GM19328 (cell line): ENCODE measurements around the gene EHD4.

Source experiments
- ATAC-seq: cut with Tn5 transposase; IDR thresholded peaks from one replicate; pipeline ENCODE4 v1.9.1; 2021; ENCODE audit warnings: mild to moderate bottlenecking, moderate library complexity; ENCODE audit not compliant: unreplicated experiment

EHD4 gene

DNA sequence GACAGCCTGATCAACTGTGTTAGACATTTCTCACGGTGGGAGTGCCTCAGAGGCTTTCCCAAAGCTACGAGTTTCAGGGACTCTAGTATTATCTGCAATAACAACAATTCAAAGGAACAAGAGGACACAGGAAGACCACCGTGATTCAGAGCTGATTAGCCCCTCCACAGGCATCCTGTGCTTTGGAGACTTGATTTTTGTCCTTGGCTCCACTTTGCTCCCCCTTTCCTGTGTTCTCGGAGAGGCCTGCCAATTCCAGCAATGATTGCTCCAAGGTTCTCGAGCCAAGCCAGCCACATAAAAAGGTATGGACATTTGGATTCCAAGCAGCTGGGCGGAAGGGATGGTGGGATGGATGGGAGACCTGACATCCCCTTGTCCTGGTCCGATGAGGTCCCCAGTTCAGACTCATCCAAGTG, 14.3 kb downstream of the EHD4 start:
- no peak for ATAC-seq

DNA sequence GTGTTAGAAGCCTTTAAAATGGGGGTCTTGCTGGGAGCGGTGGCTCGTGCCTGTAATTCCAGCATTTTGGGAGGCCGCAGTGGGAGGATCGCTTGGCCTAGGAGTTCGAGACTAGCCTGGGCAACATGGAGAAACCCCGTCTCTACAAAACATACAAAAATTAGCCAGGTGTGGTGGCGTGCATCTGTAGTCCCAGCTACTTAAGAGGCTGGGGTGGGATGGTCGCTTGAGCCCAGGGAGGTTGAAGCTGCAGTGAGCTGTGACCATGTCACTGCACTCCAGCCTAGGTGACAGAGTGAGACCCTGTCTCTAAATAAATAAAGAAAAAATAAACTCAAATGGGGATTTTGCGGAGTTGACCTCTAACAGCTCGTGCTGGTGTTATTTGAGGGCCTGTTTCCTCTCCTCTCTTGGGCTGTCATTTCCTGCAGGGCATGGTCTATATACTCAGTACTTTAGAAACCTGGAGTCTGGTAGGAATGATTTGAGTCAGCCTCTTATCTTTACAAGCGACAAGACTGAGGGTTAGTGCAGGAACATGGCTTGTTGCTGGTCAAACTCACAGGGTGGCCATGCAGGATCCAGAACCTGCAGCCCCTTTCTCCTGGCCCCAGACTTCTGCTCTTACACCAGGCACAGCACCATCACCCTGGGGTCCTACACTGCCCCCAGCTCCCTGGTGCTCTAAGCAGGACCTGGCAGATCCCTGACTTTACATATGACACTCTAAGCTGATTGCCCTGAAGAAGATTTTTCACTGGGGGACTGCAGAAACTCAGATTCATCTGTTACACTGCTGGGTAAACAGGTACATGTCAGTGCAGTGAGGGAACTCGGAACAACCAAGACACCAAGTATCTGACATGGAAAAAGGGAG, 15.1 kb downstream of the EHD4 start:
- ATAC-seq, result no peak

DNA sequence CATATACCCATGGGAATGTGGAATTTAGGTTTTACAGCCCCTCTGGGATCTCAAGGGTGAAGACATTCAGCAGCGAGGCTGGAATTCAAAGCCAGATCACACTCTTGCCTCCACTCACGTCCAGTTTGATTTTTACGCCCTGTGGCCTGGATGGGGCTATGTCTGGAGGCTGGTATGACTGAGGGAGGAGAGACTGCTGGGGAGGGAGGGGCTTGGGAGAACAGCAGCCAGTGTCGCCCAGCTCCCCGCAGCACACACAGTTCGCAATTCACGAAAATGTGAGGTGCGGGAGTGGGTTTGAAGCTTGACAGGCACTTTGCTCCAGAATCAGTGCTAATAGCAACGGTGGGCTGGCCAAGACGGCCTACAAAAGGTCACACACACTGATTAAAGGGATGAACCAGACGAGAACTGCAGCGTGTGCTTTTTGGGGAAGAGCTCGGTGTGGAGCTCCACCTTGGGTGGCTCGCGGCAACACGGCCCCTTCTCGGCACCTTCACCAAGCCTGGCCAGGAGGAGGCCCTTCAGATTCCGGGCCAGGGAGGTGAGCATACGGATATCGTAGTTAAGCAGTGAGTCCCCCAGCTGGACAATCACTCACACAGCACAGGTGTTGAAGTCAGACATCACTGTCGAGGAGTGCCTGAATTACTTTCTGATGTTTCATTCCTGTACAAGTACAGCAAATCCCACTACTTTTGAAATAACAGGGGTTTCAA, 16.4 kb downstream of the EHD4 start:
- ATAC-seq, result no peak

- no peak for ATAC-seq
Observed at GRCh38 chr15:41955100-41955499, 17.3 kb downstream of the EHD4 start.

GRCh38 chr15:41954036-41954435, 18.3 kb downstream of the EHD4 start:
- ATAC-seq, result no peak

DNA sequence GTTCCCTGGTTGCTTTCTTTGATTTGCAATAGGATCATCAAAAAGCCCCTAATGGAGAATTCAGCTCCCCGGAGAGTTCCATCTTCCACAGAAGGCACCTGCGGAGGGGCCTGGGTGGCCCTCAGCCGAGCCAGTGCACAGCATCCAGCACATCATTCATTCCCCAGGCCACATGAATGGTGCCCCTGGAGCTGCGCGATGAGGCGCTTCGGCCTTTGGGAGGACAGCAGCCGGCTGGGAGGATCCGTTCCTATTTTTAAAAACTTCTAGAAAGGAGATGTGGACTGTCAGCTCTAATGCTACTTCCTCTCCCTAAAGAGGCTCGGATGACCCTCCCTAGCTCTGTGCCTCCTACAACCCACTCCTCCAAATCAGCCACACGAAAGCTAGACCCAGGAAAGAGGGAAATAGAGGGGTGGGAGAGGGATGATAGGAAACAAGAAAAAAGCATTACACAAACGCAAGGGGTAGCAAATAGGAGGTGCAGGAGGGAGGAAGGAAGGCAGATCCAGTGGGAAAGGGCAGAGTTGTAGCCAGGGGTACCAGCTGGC, 20.3 kb downstream of the EHD4 start:
- ATAC-seq, result no peak

- no peak for ATAC-seq
Observed at GRCh38 chr15:41951571-41951970, 20.8 kb downstream of the EHD4 start.

GRCh38 chr15:41950489-41950888, 21.9 kb downstream of the EHD4 start:
- ATAC-seq, result no peak

DNA sequence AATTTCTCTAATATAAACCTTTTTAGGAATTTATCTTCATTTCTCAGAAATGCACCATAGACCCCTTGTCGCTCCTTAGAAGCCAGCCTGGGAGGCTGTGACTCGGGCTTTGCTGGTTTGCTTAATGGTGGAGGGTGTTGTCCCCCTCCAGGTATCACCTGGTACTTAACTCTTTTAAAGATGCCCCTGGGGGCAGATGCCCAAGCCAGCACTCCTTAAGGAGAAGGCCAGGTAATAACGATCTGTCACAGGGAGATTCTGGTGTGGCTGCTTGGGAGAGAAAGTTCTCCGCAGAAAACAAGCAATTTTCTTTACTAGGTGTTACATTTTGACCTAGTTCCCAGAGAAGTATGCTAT, 22.3 kb downstream of the EHD4 start:
- no peak for ATAC-seq

GRCh38 chr15:41949401-41950126, 22.8 kb downstream of the EHD4 start:
- no peak for ATAC-seq

DNA sequence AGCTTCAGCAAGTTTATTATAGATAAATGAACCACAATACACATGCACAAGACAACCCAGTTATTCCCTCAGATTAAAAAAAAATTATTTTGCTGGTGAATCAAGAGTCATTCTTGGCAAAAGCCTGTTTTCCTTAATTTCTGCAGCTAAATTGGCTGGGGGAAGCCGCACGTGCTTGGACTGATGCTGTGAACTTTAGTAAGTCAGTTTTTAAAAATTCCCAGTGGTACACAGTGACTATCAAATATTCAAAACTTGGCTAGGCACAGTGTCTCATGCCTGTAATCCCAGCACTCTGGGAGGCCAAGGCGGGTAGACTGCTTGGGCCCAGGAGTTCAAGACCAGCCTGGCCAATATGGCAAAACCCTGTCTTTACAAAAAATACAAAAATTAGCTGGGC, 23.9 kb downstream of the EHD4 start:
- no peak for ATAC-seq

DNA sequence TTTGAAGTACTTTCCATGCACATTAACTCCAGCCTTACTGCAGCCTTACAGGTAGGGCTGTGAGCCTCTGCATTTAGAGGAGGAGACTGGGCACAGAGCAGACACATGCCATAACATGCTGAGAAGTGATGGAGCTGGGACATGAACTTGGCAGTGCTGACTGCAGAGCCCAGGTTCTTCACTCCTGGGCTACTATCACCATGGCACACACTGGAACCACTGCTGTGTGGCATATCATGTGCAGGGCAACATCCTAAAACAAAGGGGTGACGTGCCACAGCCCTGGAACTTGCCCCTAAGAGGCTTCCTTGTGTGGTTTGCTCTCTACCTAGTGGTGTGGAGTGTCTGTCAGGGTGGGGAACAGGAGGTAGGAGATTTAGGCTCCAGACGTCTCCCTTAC, 25.4 kb downstream of the EHD4 start:
- ATAC-seq, result no peak

DNA sequence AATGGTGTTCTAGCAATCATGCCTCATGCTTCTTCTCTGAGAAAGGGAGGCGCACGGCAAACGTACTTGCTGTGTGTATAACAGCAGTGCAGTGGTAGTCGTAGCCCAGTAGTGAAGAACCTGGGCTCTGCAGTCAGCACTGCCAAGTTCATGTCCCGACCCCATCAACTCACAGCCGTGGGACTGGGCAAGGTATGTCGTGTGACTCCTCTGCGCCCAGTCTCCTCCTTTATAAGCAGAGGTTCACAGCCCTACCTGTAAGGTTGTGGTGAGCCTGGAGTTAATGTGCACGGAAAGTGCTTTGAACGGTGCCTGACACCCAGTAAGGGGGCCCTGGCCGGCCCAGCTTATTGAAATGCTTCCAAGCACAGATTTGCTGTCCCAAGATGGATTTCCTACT, 26.6 kb downstream of the EHD4 start:
- ATAC-seq, result no peak

- ATAC-seq, result no peak
Observed at GRCh38 chr15:41945221-41945620, 27.1 kb downstream of the EHD4 start.

DNA sequence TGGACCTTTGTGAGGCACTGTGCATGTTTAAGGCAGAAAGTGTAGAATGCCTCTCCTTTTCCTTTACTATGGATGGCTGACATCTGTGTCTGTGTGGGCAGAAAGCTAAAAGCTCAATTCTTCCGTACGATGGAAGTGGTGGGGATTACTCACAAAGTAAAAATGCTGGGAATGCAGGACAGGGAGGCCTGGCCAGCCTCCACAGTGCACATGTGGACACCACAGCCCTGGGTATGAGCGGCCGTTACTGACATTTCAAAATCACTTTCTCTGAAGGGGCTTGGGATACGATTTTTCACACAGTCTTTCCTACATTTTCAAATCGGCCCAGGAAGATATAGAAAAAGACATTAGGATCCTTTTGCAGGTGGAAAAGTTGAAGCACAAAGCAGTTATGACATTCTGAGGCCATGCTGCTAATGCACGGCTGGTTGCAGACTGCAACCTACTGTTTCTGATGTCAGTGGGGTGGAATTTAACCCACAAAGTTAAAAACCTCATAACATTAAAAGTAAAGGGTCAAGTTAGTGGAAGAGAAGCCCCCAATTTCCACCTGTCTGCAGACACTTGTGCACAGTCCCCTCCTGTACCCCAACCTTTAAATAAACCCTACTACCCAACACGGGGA, 27.9 kb downstream of the EHD4 start:
- ATAC-seq, result no peak

- no peak for ATAC-seq
Observed at GRCh38 chr15:41943543-41944312, 28.6 kb downstream of the EHD4 start.

DNA sequence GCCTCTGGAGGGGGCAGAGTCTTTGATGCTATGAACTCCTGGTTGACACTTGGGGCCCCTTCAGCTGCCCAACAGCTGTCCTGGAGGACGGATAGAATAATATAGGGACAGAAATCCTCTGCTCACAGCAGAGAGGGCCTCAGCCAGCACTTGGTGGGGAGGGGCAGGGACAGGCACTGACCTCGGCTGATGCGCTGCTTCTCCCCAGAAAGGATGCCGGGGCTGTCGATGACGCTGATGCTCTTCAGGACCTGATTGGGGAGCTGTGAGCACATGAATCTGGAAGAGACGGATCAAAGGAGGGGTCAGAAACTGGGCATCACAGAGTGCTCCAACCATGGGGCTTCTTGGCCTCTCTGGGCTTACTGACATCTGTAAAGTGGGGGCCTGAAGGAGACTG, 29.5 kb downstream of the EHD4 start:
- ATAC-seq, result no peak

GRCh38 chr15:41941644-41942415, 30.5 kb downstream of the EHD4 start:
- no peak for ATAC-seq

GRCh38 chr15:41940441-41940857, 31.9 kb downstream of the EHD4 start:
- ATAC-seq, result no peak
